ENCODE results near the gene CNTN4. TPM values are rescaled to one million over a fixed set of nuclear protein-coding genes. Genes with fewer than 3 reads are reported as not detected.

The CNTN4 gene
- total RNA-seq, 2 donors from 2014 or later, result 13.0 to 50.1 TPM

- intact Hi-C loops (cut with DNase I), result no loop called here
- DNase-seq (no peak), ATAC-seq (no peak)
- no peak for TF ChIP-seq CTCF (IDR thresholded peaks at IDR 0.05)
- no peak for TF ChIP-seq POLR2A (IDR thresholded peaks at IDR 0.05)
- no peaks in the 10 kb centered on the region for H3K27me3 ChIP-seq
- no peaks in the 10 kb centered on the region for H3K9me3 ChIP-seq
- H3K4me1 ChIP-seq, result no peaks in the 10 kb centered on the region
- WGBS, 2 donors, result 48 to 63% methylated on average over 1 of the region's 1 CpG
- no peak overlapping the region for H3K27ac ChIP-seq
- H3K4me3 ChIP-seq, result no peak overlapping the region
- no peaks in the 10 kb centered on the region for H3K36me3 ChIP-seq (replicated peaks in 1 of 2; ENCODE audit: insufficient read depth in 1 of 2, low read depth in 2 of 2)
Measured at GRCh38 chr3:2535206-2535605, 436.5 kb downstream of the CNTN4 start.

GRCh38 chr3:2536575-2536974, 437.9 kb downstream of the CNTN4 start:
- TF ChIP-seq POLR2A (IDR thresholded peaks at IDR 0.05), result no peak
- TF ChIP-seq CTCF (IDR thresholded peaks at IDR 0.05), result no peak
- Histone ChIP-seq H3K27me3 (no peaks in the 10 kb centered on the region), H3K4me1 (no peaks in the 10 kb centered on the region), H3K4me3 (no peak overlapping the region), H3K27ac (no peak overlapping the region), H3K9me3 (no peaks in the 10 kb centered on the region), H3K36me3 (replicated peaks in 1 of 2; ENCODE audit: insufficient read depth in 1 of 2, low read depth in 2 of 2) (no peaks in the 10 kb centered on the region)
- DNase-seq (no peak), ATAC-seq (no peak)
- 70 to 75% methylated on average over 2 of the region's 2 CpGs for WGBS, 2 donors
- intact Hi-C loops (cut with DNase I), result no loop called here

GRCh38 chr3:2540115-2540514, 441.4 kb downstream of the CNTN4 start:
- Histone ChIP-seq H3K4me3 (no peak overlapping the region), H3K9me3 (no peaks in the 10 kb centered on the region), H3K27ac (no peak overlapping the region), H3K4me1 (no peaks in the 10 kb centered on the region), H3K27me3 (no peaks in the 10 kb centered on the region), H3K36me3 (replicated peaks in 1 of 2; ENCODE audit: insufficient read depth in 1 of 2, low read depth in 2 of 2) (no peaks in the 10 kb centered on the region)
- 64 to 66% methylated on average over 5 of the region's 5 CpGs for WGBS, 2 donors
- DNase-seq, result no peak
- TF ChIP-seq CTCF (IDR thresholded peaks at IDR 0.05) (no peak), POLR2A (IDR thresholded peaks at IDR 0.05) (no peak)
- ATAC-seq, result no peak
- intact Hi-C loops (cut with DNase I), result no loop called here

GRCh38 chr3:2543247-2543646, 444.6 kb downstream of the CNTN4 start:
- no peaks in the 10 kb centered on the region for H3K36me3 ChIP-seq (replicated peaks in 1 of 2; ENCODE audit: insufficient read depth in 1 of 2, low read depth in 2 of 2)
- H3K4me1 ChIP-seq, result no peaks in the 10 kb centered on the region
- H3K4me3 ChIP-seq, result no peak overlapping the region
- H3K9me3 ChIP-seq, result no peaks in the 10 kb centered on the region
- H3K27ac ChIP-seq, result no peak overlapping the region
- TF ChIP-seq CTCF (IDR thresholded peaks at IDR 0.05), result no peak
- TF ChIP-seq POLR2A (IDR thresholded peaks at IDR 0.05), result no peak
- no peaks in the 10 kb centered on the region for H3K27me3 ChIP-seq
- intact Hi-C loops (cut with DNase I), result no loop called here
- no peak for DNase-seq
- no peak for ATAC-seq
- 49 to 58% methylated on average over 3 of the region's 3 CpGs for WGBS, 2 donors

- Histone ChIP-seq H3K9me3 (no peaks in the 10 kb centered on the region), H3K36me3 (replicated peaks in 1 of 2; ENCODE audit: insufficient read depth in 1 of 2, low read depth in 2 of 2) (no peaks in the 10 kb centered on the region), H3K4me1 (no peaks in the 10 kb centered on the region), H3K27ac (no peak overlapping the region), H3K4me3 (no peak overlapping the region), H3K27me3 (no peaks in the 10 kb centered on the region)
- 68 to 70% methylated on average over 2 of the region's 2 CpGs for WGBS, 2 donors
- no peak for DNase-seq
- intact Hi-C loops (cut with DNase I), result no loop called here
- ATAC-seq, result no peak
- TF ChIP-seq CTCF (IDR thresholded peaks at IDR 0.05) (no peak), POLR2A (IDR thresholded peaks at IDR 0.05) (no peak)
Measured at GRCh38 chr3:2544212-2544611, 445.5 kb downstream of the CNTN4 start.

Measured in body of pancreas (tissue), 4 donors.